HepG2 (cell line): ENCODE results near the gene SLC18A3. TPM values are rescaled to one million over a fixed set of nuclear protein-coding genes. Genes with fewer than 3 reads are reported as not detected.

ENCODE experiments used
- ATAC-seq: fragments of 200-7000 bp; cut with Tn5 transposase; 3 replicates; pipeline ENCODE4 v1.9.1; 2020; ENCODE audit warnings: mild to moderate bottlenecking, moderate library complexity
- BruUV-seq: library from RNA; stranded (reverse); fragments of 400-500 nt; replicated peaks from 2 replicates; lab custom pipeline; 2021; lab: Mats Ljungman, UMichigan
- CTCF ChIA-PET: fragments of 300-600 bp; formaldehyde crosslinking; extraction: SDS; loops from one replicate; lab custom pipeline; 2021; ENCODE audit warnings: low total read pairs, inconsistent platforms, low intra/inter-chr PET ratio; lab: Yijun Ruan, JAX
- POLR2A ChIA-PET: fragments of 350-600 bp; sonication (Branson Sonifier 250); formaldehyde crosslinking; loops from one replicate; lab custom pipeline; 2020; ENCODE audit warnings: antibody characterized with exemption, inconsistent platforms; lab: Yijun Ruan, JAX
- DNase-seq: peaks from one replicate; pipeline ENCODE4 v3.0.0-alpha.2; 2015; ENCODE audit warnings: low spot score
- FAIRE-seq: peaks from 3 replicates; lab custom pipeline; 2011; peaks lifted over from hg19 to GRCh38; lab: Jason Lieb, UNC
- H2AFZ ChIP-seq: one replicate; pipeline ENCODE4 v1.6.1; 2011; ENCODE audit warnings: low read length, inconsistent platforms
- H3K27ac ChIP-seq: fragments of 300-600 bp; 3 replicates; pipeline ENCODE4 v1.8.0; 2011; ENCODE audit warnings: mixed run types, mild to moderate bottlenecking, mixed read lengths, low read length, inconsistent platforms; ENCODE audit not compliant: insufficient read depth; ENCODE audit errors: extremely low read length
- H3K27me3 ChIP-seq, 2 experiments: fragments of 200-600 bp in 1 of 2; 2 replicates in 1 of 2; 3 replicates in 1 of 2; pipeline versions ENCODE4 v1.6.0 to v1.8.0; 2011; ENCODE audit warnings: low read length in 2 of 2, mild to moderate bottlenecking in 2 of 2, moderate library complexity in 2 of 2, inconsistent platforms in 1 of 2; ENCODE audit not compliant: insufficient read depth in 2 of 2, control insufficient read depth in 1 of 2
- H3K36me3 ChIP-seq, 2 experiments: fragments of 200-600 bp in 1 of 2; replicated peaks in 1 of 2; 2 replicates in 1 of 2; 3 replicates in 1 of 2; pipeline versions ENCODE4 v1.5.1 to v1.8.0; 2011; ENCODE audit warnings: low read length in 2 of 2, inconsistent platforms in 1 of 2; ENCODE audit not compliant: insufficient read depth in 2 of 2, control insufficient read depth in 1 of 2
- H3K4me1 ChIP-seq: 2 replicates; pipeline ENCODE4 v1.5.1; 2012; ENCODE audit warnings: low read length, inconsistent platforms; ENCODE audit not compliant: insufficient read depth
- H3K4me2 ChIP-seq: 2 replicates; pipeline ENCODE4 v1.6.0; 2011; ENCODE audit warnings: low read depth, low read length, inconsistent platforms
- H3K4me3 ChIP-seq, 3 experiments: fragments of 200-600 bp in 1 of 3; sonication (generic), shearing (Covaris generic) in 1 of 3; replicated peaks in 1 of 3; 2 replicates each; pipeline ENCODE4 v1.5.1; 2011 to 2016; ENCODE audit warnings: low read length in 3 of 3, inconsistent platforms in 2 of 3, low read depth in 2 of 3, mild to moderate bottlenecking in 2 of 3, control low read depth in 1 of 3, mixed read lengths in 1 of 3; ENCODE audit not compliant: insufficient read depth in 1 of 3
- H3K79me2 ChIP-seq: one replicate; pipeline ENCODE4 v1.6.1; 2011; ENCODE audit warnings: low read length, inconsistent platforms; ENCODE audit not compliant: insufficient read depth
- H3K9ac ChIP-seq: 2 replicates; pipeline ENCODE4 v1.6.0; 2011; ENCODE audit warnings: mild to moderate bottlenecking, low read depth, low read length, inconsistent platforms; ENCODE audit not compliant: insufficient read depth
- H3K9me3 ChIP-seq: 2 replicates; pipeline ENCODE4 v1.5.1; 2012; ENCODE audit warnings: mild to moderate bottlenecking, low read length
- H4K20me1 ChIP-seq: 2 replicates; pipeline ENCODE4 v1.6.0; 2011; ENCODE audit warnings: inconsistent platforms, mild to moderate bottlenecking, low read length, moderate library complexity; ENCODE audit not compliant: insufficient read depth
- CTCF ChIP-seq: sonication (generic); formaldehyde crosslinking; IDR thresholded peaks from 2 replicates; pipeline ENCODE4 v1.5.0; 2020; ENCODE audit warnings: mild to moderate bottlenecking, missing genetic modification reagents, moderate library complexity
- GLMP ChIP-seq: sonication (generic); formaldehyde crosslinking; IDR thresholded peaks from 2 replicates; pipeline ENCODE4 v1.9.0; 2021; ENCODE audit warnings: missing genetic modification reagents, mild to moderate bottlenecking, borderline replicate concordance
- HIVEP1 ChIP-seq: sonication (generic); formaldehyde crosslinking; IDR thresholded peaks from 2 replicates; pipeline ENCODE4 v1.4.0; 2020; ENCODE audit warnings: mild to moderate bottlenecking, missing genetic modification reagents
- NR1H2 ChIP-seq: sonication (generic); formaldehyde crosslinking; IDR thresholded peaks from 2 replicates; pipeline ENCODE4 v1.8.1; 2022; ENCODE audit warnings: low read depth, missing genetic modification reagents, borderline replicate concordance
- STAG1 ChIP-seq: sonication (generic); formaldehyde crosslinking; IDR thresholded peaks from 2 replicates; pipeline ENCODE4 v1.4.0; 2020; ENCODE audit warnings: missing genetic modification reagents
- TERF1 ChIP-seq: sonication (generic); formaldehyde crosslinking; IDR thresholded peaks from 2 replicates; pipeline ENCODE4 v1.8.0; 2022; ENCODE audit warnings: mild to moderate bottlenecking, missing genetic modification reagents, moderate library complexity
- ZBTB25 ChIP-seq: IDR thresholded peaks from 2 replicates; pipeline ENCODE4 v1.6.1; 2018; ENCODE audit warnings: missing genetic modification reagents
- WGBS: methylation state at CpG from one replicate; pipeline ENCODE4 v1.1.6; 2017; ENCODE audit warnings: low lambda C conversion rate; 5-methylcytosine and 5-hydroxymethylcytosine counted together
- in situ Hi-C: cut with HindIII; loops from 2 replicates; pipeline ENCODE4 v1.10.0; 2017; ENCODE audit warnings: low pct_unique_long_range_greater_than_20kb; ENCODE audit not compliant: extremely low pct_ligation_motif_present
- intact Hi-C: fragments of 100-400 bp; cut with micrococcal nuclease; formaldehyde crosslinking; loops from one replicate; pipeline ENCODE4 v1.10.0; 2022; ENCODE audit not compliant: unreplicated experiment
- polyA plus RNA-seq, 8 experiments: library from polyadenylated mRNA; depleted of rRNA in 3 of 8; stranded (reverse) in 7 of 8; unstranded in 1 of 8; fragments of >200 nt; fragmentation: Illumina TruSeq in 4 of 8; extraction: Trizol in 4 of 8; gene quantifications; 2 replicates each; pipeline versions ENCODE4 v1.2.1 to v1.2.3, GENCODE V29; 2011 to 2016; ENCODE audit warnings: low read depth in 4 of 8, missing spikeins in 1 of 8, mixed read lengths in 1 of 8; ENCODE audit not compliant: insufficient read depth in 1 of 8
- total RNA-seq, 5 experiments: library from RNA; depleted of rRNA; stranded (reverse); fragments of >200 nt; fragmentation: Illumina TruSeq; extraction: Trizol; gene quantifications; 2 replicates each; pipeline ENCODE4 v1.2.3, GENCODE V29; 2016; ENCODE audit warnings: low read depth in 1 of 5

Gene SLC18A3
- total and polyA plus RNA-seq, 2 of the 13 experiments (the other 11 are each of a cell fraction or from before 2014, with no cell fraction given) = not detected

- Histone ChIP-seq H3K27me3 (peaks cover 10 to 68% of the 10 kb centered on the region in 2 experiments), H3K36me3 (no peaks in the 10 kb centered on the region), H3K9ac (no peak overlapping the region), H3K4me1 (no peaks in the 10 kb centered on the region), H3K79me2 (no peaks in the 10 kb centered on the region), H3K27ac (no peak overlapping the region), H3K9me3 (no peaks in the 10 kb centered on the region), H3K4me2 (no peak overlapping the region), H4K20me1 (peaks cover 12% of the 10 kb centered on the region; the same call in 1 of the 2 replicates), H2AFZ (no peak overlapping the region), H3K4me3 (no peak overlapping the region)
- WGBS = 82% methylated on average over 38 of the region's 53 CpGs
- FAIRE-seq (no peak), DNase-seq (no peak), ATAC-seq (no peak)
- TF ChIP-seq HIVEP1 (CRISPR knock-in tag) = no peak
- TF ChIP-seq GLMP (CRISPR knock-in tag) = no peak
- POLR2A ChIA-PET = no interaction called here
- intact Hi-C loops = no loop called here
- in situ Hi-C loops = no loop called here
- CTCF ChIA-PET = no interaction called here
- no TSS peak for BruUV-seq
Observed at GRCh38 chr10:49611816-49612512, 1.9 kb downstream of the SLC18A3 start.

- H3K27ac ChIP-seq = no peak overlapping the region
- no peak overlapping the region for H3K4me3 ChIP-seq
- TF ChIP-seq CTCF (CRISPR knock-in tag) = peak; percentile 16; the same call in 1 of the 2 replicates
- TF ChIP-seq NR1H2 (CRISPR knock-in tag) = no peak
- TF ChIP-seq ZBTB25 (CRISPR knock-in tag) = no peak
- TF ChIP-seq TERF1 (CRISPR knock-in tag) = no peak
- peak; percentile 16; the same call in 1 of the 2 replicates for TF ChIP-seq STAG1 (CRISPR knock-in tag)
- no TSS peak for BruUV-seq
- no peaks in the 10 kb centered on the region for H3K79me2 ChIP-seq
- peaks cover 6% of the 10 kb centered on the region; the same call in 1 of the 2 replicates for H4K20me1 ChIP-seq
- CTCF ChIA-PET = no interaction called here
- POLR2A ChIA-PET = no interaction called here
- FAIRE-seq (no peak), ATAC-seq (peak; percentile 74), DNase-seq (peak; percentile 3)
- no peak overlapping the region for H2AFZ ChIP-seq
- no peaks in the 10 kb centered on the region for H3K36me3 ChIP-seq
- in situ Hi-C loops = no loop called here
- H3K9me3 ChIP-seq = no peaks in the 10 kb centered on the region
- 37% methylated on average over 14 of the region's 29 CpGs for WGBS
- no peaks in the 10 kb centered on the region for H3K4me1 ChIP-seq
- peaks cover 10 to 63% of the 10 kb centered on the region in 2 experiments for H3K27me3 ChIP-seq
- H3K9ac ChIP-seq = no peak overlapping the region
- no peak overlapping the region for H3K4me2 ChIP-seq
- intact Hi-C loops = no loop called here
Observed at GRCh38 chr10:49612513-49613164, 2.5 kb downstream of the SLC18A3 start.
